HG03025 (cell line): ENCODE measurements around the gene ACTR10.
A peak's percentile ranks its signal among the peaks of the same experiment; 100 is the strongest.
"Not testable (repeated sequence)": the region's sequence is repeated elsewhere in the genome, so short reads cannot be mapped to it uniquely, and the experiment has no call there.

Experiments used
- ATAC-seq: cut with Tn5 transposase; IDR thresholded peaks from one replicate; pipeline ENCODE4 v1.9.1; 2021; ENCODE audit warnings: mild to moderate bottlenecking, moderate library complexity; ENCODE audit not compliant: unreplicated experiment, low FRiP score

The ACTR10 gene

GRCh38 chr14:58215191-58215914 lies 15.4 kb downstream of the ACTR10 start:
- no peak for ATAC-seq

DNA sequence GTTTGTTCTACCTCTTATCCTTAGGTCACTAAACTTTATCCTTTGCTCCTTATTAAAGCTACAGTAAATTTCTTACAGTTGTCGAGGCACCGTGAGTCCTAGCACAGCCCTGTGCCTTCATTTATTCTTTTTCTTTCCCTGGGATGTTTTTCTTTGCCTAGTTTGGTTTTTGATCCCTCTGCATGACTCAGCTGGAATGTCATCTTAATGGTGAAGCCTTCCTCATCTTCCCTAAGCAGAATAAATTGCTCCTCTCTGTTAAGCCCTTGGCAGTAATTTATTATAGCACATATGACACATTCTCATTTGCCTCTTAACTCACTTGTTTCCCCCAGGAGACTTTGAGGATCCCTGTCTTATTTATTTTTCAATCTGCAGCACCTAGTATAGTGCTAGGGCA lies 16.6 kb downstream of the ACTR10 start:
- ATAC-seq: no peak

DNA sequence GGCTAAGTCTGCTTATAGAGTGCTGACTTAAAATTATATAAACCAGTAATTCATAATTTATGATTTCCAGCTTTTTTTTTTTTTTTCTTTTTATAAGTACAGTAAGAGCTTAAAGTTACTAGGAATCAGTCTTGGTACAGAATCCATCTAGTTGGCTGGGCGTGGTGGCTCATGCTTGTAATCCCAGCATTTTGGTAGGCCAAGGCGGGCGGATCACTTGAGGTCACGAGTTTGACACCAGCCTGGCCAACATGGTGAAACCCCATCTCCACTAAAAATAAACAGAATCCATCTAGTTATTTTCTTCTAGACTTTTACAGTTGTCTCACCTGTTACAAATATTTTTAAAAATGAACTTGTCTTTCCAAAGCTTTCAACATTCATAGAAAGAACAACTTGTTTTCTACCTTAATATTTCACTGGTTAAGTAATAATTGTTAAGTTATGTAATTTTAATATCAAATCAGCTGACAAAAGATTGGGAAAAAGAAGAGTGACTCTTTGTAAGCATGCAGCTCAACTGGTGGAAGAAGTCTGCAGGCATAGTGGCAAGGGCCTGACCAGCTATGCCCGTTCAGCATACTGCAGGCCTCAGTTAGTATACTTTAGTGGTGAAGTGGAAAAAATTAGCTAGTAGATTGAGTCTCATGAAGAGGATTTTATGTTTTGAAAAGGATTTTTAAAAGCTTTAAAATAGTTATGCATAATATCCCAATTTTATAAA lies 27.3 kb downstream of the ACTR10 start:
- no peak for ATAC-seq

GRCh38 chr14:58238252-58239243 lies 38.6 kb downstream of the ACTR10 start:
- no peak for ATAC-seq

- no peak for ATAC-seq
Measured at GRCh38 chr14:58239244-58240195, 39.6 kb downstream of the ACTR10 start.

- ATAC-seq: peak; percentile 42
Measured at GRCh38 chr14:58243790-58244555, 44.0 kb downstream of the ACTR10 start.

DNA sequence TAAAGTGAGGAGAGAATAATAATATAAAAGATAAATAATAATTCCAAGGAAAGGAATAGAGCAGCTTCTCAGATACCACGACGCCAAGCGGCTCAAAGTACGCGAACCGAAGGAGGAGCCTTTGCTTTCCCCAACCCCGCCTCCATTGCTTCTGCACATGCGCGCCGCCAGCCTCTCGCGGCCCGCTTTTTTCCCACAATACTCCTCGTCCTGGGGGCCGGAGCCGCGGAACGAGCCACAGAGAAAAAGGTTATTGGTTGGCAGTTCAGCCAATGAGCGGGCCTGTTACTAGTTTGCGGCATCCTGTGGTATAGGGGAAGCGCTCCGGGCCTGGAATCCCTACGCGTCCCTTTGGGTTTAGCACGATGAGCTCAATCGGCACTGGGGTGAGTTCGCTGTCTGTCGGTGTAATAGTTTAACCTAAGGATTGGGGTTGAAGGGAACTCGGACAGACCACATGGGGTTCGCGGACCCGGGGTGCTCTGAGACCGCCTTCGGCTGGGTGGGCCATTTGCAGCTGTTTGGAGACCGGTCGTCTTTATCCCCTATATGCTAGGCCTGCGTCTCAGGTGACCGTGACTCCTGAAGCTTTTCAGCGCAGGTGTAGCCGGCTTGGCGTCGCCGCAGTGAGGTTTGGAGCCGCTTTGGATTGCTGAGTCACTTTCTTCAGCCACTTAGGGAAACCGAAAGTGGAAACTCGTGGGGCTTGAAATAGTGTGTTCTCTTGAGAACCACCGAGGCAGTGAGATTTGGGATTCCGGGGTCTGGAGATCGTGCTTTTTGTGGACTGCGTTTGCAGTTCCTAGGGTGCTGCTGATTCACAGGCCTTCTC lies 44.8 kb downstream of the ACTR10 start, which contains the start of gene PSMA3:
Gene PSMA3 (plus strand): TSS at position 288 of the 832 bp plus-strand sequence. CDS start 78 bp downstream, at position 366.
- ATAC-seq: peak; percentile 91

- ATAC-seq: no peak
Measured at GRCh38 chr14:58245562-58245961, 45.6 kb downstream of the ACTR10 start.

- ATAC-seq: no peak
Measured at GRCh38 chr14:58249611-58250010, 49.7 kb downstream of the ACTR10 start.

DNA sequence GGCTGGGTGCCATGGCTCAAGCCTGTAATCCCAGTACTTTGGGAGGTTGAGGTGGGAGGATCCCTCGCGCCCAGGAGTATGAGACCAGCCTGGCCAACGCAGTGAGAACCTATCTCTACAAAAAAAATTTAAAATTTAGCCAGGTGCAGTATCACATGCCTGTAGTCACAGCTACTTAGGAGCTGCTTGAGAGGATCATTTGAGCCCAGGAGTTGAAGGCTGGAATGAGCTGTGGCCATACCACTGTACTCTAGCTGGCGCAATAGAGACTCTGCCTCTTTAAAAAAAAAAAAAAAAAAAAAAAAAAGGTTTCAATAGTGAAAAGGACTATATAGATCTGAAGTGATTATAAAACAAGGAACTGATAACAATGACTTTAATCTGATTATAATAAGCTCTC lies 58.2 kb downstream of the ACTR10 start:
- no peak for ATAC-seq

DNA sequence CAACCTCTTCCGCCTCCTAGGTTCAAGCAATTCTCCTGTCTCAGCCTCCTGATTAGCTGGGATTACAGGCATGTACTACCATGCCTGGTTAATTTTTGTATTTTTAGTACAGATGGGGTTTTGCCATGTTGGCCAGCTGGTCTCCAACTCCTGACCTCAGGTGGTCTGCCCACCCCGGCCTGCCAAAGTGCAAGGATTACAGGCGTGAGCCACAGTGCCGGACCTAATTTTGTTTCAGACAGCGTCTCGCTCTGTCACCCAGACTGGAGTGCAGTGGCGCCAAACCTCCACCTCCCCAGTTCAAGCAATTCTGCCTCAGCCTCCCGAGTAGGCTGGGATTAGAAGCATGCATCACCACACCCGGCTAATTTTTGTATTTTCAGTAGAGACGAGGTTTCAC lies 62.1 kb downstream of the ACTR10 start:
- ATAC-seq: not testable (repeated sequence)

- no peak for ATAC-seq
Measured at GRCh38 chr14:58265401-58265800, 65.5 kb downstream of the ACTR10 start.

- ATAC-seq: no peak
Measured at GRCh38 chr14:58270628-58271027, 70.7 kb downstream of the ACTR10 start.

DNA sequence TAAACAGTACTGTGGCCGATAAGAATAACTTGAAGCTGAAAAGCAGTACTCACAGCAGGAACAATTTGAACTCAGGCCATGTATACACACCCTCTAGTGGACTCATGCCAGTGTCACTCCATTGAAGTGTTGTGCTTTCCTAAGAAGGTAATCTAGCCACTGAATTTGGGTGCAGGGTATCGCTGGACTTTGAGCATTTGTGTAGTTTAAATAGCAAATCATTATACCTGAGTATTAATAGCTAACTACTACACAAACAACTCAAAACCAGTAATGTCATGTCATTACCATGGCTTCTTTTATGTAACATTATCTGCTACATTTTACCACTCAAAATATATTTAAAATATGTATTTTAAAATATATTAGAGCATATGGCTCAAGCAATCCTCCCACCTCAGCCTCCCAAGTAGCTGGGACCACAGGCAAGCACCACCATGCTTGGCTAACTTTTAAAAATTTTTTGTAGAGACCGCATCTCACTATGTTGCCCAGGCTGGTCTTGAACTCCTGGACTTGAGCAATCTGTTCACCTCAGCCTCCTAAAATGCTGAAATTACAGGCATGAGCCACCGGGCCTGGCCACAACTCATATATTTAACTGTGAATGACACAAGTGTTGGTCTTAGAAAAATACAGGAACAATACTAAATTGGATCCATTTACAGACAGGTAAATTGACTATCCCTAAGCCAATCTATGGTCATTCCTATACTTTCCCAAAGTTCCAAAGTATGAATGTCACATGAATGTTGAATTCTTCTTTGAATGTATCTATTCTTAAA lies 72.8 kb downstream of the ACTR10 start:
- ATAC-seq: no peak

GRCh38 chr14:58274881-58275280 lies 74.9 kb downstream of the ACTR10 start:
- ATAC-seq: no peak

GRCh38 chr14:58275527-58276190 lies 75.7 kb downstream of the ACTR10 start:
- no peak for ATAC-seq

- ATAC-seq: no peak
Measured at GRCh38 chr14:58276208-58276607, 76.3 kb downstream of the ACTR10 start.
